K562 (cell line): ENCODE measurements around the gene TAL1. TPM values are rescaled to one million over a fixed set of nuclear protein-coding genes. Genes with fewer than 3 reads are reported as not detected.

ENCODE experiments used
- ATF4 ChIP-seq: fragments of 450-650 bp; formaldehyde crosslinking; IDR thresholded peaks from 2 replicates; pipeline ENCODE4 v1.4.0; 2022; ENCODE audit warnings: mild to moderate bottlenecking, moderate library complexity
- BRD9 ChIP-seq: fragments of 450-650 bp; IDR thresholded peaks from 2 replicates; pipeline ENCODE4 v1.6.1; 2018; ENCODE audit warnings: low read depth; ENCODE audit not compliant: partially characterized antibody
- CHD4 ChIP-seq: fragments of 200-600 bp; sonication (generic); IDR thresholded peaks from 3 replicates; pipeline ENCODE4 v1.6.1; 2012; ENCODE audit warnings: low read depth, mild to moderate bottlenecking, mixed read lengths, low read length, inconsistent platforms; ENCODE audit not compliant: insufficient read depth, insufficient replicate concordance, poor library complexity, severe bottlenecking
- CUX1 ChIP-seq: fragments of 200-800 bp; sonication (Bioruptor generic); IDR thresholded peaks from 2 replicates; pipeline ENCODE4 v1.6.1; 2016; ENCODE audit warnings: missing genetic modification characterization, missing compliant biosample characterization
- ELF4 ChIP-seq: fragments of 450-650 bp; formaldehyde crosslinking; IDR thresholded peaks from 2 replicates; pipeline ENCODE4 v1.4.0; 2022; ENCODE audit warnings: missing genetic modification characterization
- HNRNPK ChIP-seq: fragments of 200-400 bp; formaldehyde crosslinking; IDR thresholded peaks from one replicate; pipeline ENCODE4 v1.6.1; 2018; ENCODE audit warnings: mild to moderate bottlenecking, low read depth, low read length; ENCODE audit not compliant: poor library complexity, severe bottlenecking
- MAFG ChIP-seq: fragments of 450-650 bp; conservative IDR thresholded peaks from 2 replicates; pipeline ENCODE4 v1.6.1; 2016; ENCODE audit warnings: missing genetic modification characterization, missing compliant biosample characterization
- MXI1 ChIP-seq: IDR thresholded peaks from 2 replicates; pipeline ENCODE4 v1.6.1; 2011; ENCODE audit warnings: low read depth, mild to moderate bottlenecking, improper control_type of control experiment, low read length
- MYNN ChIP-seq, 2 experiments: sonication (generic); formaldehyde crosslinking in 1 of 2; IDR thresholded peaks; 2 replicates each; pipeline versions ENCODE4 v1.5.0 to v1.6.1; 2016 to 2020; ENCODE audit warnings: antibody characterized with exemption in 1 of 2, missing genetic modification reagents in 1 of 2
- NFRKB ChIP-seq: fragments of 450-650 bp; IDR thresholded peaks from 2 replicates; pipeline ENCODE4 v1.6.1; 2016; ENCODE audit warnings: low read depth
- RFX5 ChIP-seq: IDR thresholded peaks from 2 replicates; pipeline ENCODE4 v1.6.1; 2011; ENCODE audit warnings: low read depth, mild to moderate bottlenecking, improper control_type of control experiment, low read length
- RNF2 ChIP-seq: sonication (generic); IDR thresholded peaks from 2 replicates; pipeline ENCODE4 v1.6.1; 2016
- VEZF1 ChIP-seq: fragments of 200-800 bp; sonication (Bioruptor generic); IDR thresholded peaks from 2 replicates; pipeline ENCODE4 v1.6.1; 2017; ENCODE audit warnings: missing genetic modification characterization, missing compliant biosample characterization
- ZBTB12 ChIP-seq: fragments of 250-450 bp; sonication (Bioruptor Pico); IDR thresholded peaks from 2 replicates; pipeline ENCODE4 v1.4.0; 2020
- ZC3H4 ChIP-seq: sonication (generic); formaldehyde crosslinking; IDR thresholded peaks from 2 replicates; pipeline ENCODE4 v1.9.0; 2021; ENCODE audit warnings: missing genetic modification reagents, borderline replicate concordance
- ZNF146 ChIP-seq: IDR thresholded peaks from one replicate; pipeline ENCODE4 v1.6.1; 2018; ENCODE audit warnings: missing compliant biosample characterization; ENCODE audit not compliant: unreplicated experiment
- ZNF212 ChIP-seq: fragments of 450-650 bp; formaldehyde crosslinking; IDR thresholded peaks from 2 replicates; pipeline ENCODE4 v1.4.0; 2020; ENCODE audit warnings: mild to moderate bottlenecking
- ZNF444 ChIP-seq: fragments of 250-450 bp; sonication (Bioruptor Pico); IDR thresholded peaks from 2 replicates; pipeline ENCODE4 v1.4.0; 2020; ENCODE audit warnings: mild to moderate bottlenecking, moderate library complexity
- ZNF699 ChIP-seq: fragments of 250-450 bp; sonication (Bioruptor Pico); IDR thresholded peaks from 2 replicates; pipeline ENCODE4 v1.8.0; 2021; ENCODE audit warnings: mild to moderate bottlenecking, moderate library complexity; ENCODE audit not compliant: insufficient replicate concordance
- polyA plus RNA-seq, 8 experiments: library from polyadenylated mRNA; depleted of rRNA in 4 of 8; stranded (reverse) in 5 of 8; unstranded in 3 of 8; fragments of >200 nt; fragmentation: Nextera tagmentation in 2 of 8; fragmentation: Illumina TruSeq in 1 of 8; extraction: Ambion mirVana in 2 of 8; extraction: Trizol in 1 of 8; gene quantifications; 2 replicates each; pipeline versions ENCODE4 v1.2.1 to v1.2.3, GENCODE V29; 2011 to 2014; ENCODE audit warnings: inconsistent platforms in 1 of 8, missing spikeins in 1 of 8
- total RNA-seq, 7 experiments: library from RNA; depleted of rRNA in 6 of 7; stranded (reverse); fragments of >200 nt in 6 of 7; fragmentation: Illumina TruSeq in 2 of 7; extraction: Trizol in 2 of 7; gene quantifications; 2 replicates each; pipeline versions ENCODE4 v1.2.1 to v1.2.3, GENCODE V29; 2011 to 2021; ENCODE audit warnings: low replicate concordance in 1 of 7

TAL1 gene
- total and polyA plus RNA-seq, 9 of the 15 experiments (the other 6 are each of a cell fraction or from before 2014, with no cell fraction given) = 18.5 to 106 (median 59.7) TPM

GRCh38 chr1:47181955-47182675 is 49.9 kb downstream of the TAL1 start (continued):
- TF ChIP-seq CUX1 (CRISPR knock-in tag) (no peak), NFRKB (no peak), MYNN (IDR thresholded peaks at IDR 0.05) (0 out of 2 replicates have a peak, but pooled peaks have one; percentile 17), MYNN (CRISPR knock-in tag; IDR thresholded peaks at IDR 0.05) (no peak), RNF2 (no peak), BRD9 (peak; percentile 55), MAFG (tag) (peak; percentile 56), MXI1 (no peak), RFX5 (no peak), ZNF444 (CRISPR knock-in tag) (no peak), ZNF699 (CRISPR knock-in tag) (no peak), HNRNPK (no peak), ZNF146 (CRISPR knock-in tag) (no peak), ZC3H4 (CRISPR knock-in tag) (0 out of 2 replicates have a peak, but pooled peaks have one; percentile 18), ZBTB12 (CRISPR knock-in tag) (no peak), CHD4 (no peak), VEZF1 (CRISPR knock-in tag) (no peak), ZNF212 (CRISPR knock-in tag) (no peak), ELF4 (CRISPR knock-in tag) (0 out of 2 replicates have a peak, but pooled peaks have one; percentile 13), ATF4 (CRISPR knock-in tag) (no peak)
